Colonic mucosa (tissue), 4 donors: ENCODE results near the gene TRAK1. TPM values are rescaled to one million over a fixed set of nuclear protein-coding genes. Genes with fewer than 3 reads are reported as not detected.

ENCODE experiments used
- DNase-seq: peaks from one replicate; pipeline ENCODE4 v3.0.0-alpha.2; 2020
- H3K27ac ChIP-seq: fragments of 200-600 bp; one replicate; pipeline ENCODE4 v1.8.0; 2021
- H3K27me3 ChIP-seq: fragments of 200-600 bp; one replicate; pipeline ENCODE4 v1.8.0; 2021
- H3K36me3 ChIP-seq: fragments of 200-600 bp; one replicate; pipeline ENCODE4 v1.8.0; 2021
- H3K4me1 ChIP-seq: fragments of 200-600 bp; one replicate; pipeline ENCODE4 v1.8.0; 2021; ENCODE audit warnings: mild to moderate bottlenecking
- H3K4me3 ChIP-seq: fragments of 200-600 bp; one replicate; pipeline ENCODE4 v1.8.0; 2021
- H3K9ac ChIP-seq, 2 donors: one replicate each; pipeline ENCODE4 v1.7.0; 2013; ENCODE audit warnings: control low read depth in 2 of 2, low read depth in 2 of 2, low read length in 2 of 2
- H3K9me3 ChIP-seq: fragments of 200-600 bp; one replicate; pipeline ENCODE4 v1.8.0; 2021
- CTCF ChIP-seq: fragments of 200-600 bp; IDR thresholded peaks from one replicate; pipeline ENCODE4 v1.8.0; 2022; ENCODE audit warnings: antibody characterized with exemption, mild to moderate bottlenecking
- intact Hi-C: fragments of 100-400 bp; cut with DNase I; formaldehyde crosslinking; loops from one replicate; pipeline ENCODE4 v1.14.1; 2022
- total RNA-seq, 2 donors: library from RNA; stranded (reverse); fragmentation: NEBNext Ultra II Directional in 1 of 2; extraction: Animal tissue kit (Norgen Biotek cat#: 25700) in 1 of 2; gene quantifications; one replicate each; pipeline ENCODE4 v1.2.1, GENCODE V29; 2021
- donor health status: healthy.
- donor health status: DM: no; HTN: no; CAD: no.
- donor health status: DM: no; HTN: no; CAD: no.

The TRAK1 gene
- total RNA-seq, 2 donors from 2014 or later = 58.9 to 70.3 TPM

- no peak overlapping the region for H3K27ac ChIP-seq
- H3K4me1 ChIP-seq = peaks cover 7% of the 10 kb centered on the region
- no peak for DNase-seq
These were observed 85.3 kb downstream of the TRAK1 start for GRCh38 chr3:42176242-42177034.

GRCh38 chr3:42177068-42177800 lies 86.1 kb downstream of the TRAK1 start:
- Histone ChIP-seq H3K27me3 (no peaks in the 10 kb centered on the region), H3K36me3 (no peaks in the 10 kb centered on the region), H3K4me1 (peaks cover 7% of the 10 kb centered on the region), H3K27ac (no peak overlapping the region), H3K4me3 (no peak overlapping the region), H3K9ac (no peak overlapping the region), H3K9me3 (no peaks in the 10 kb centered on the region)
- DNase-seq = no peak
- TF ChIP-seq CTCF = no peak
- intact Hi-C loops = no loop called here

More at GRCh38 chr3:42176242-42177034, 85.3 kb downstream of the TRAK1 start:
- H3K27me3 ChIP-seq = no peaks in the 10 kb centered on the region
- no peak for TF ChIP-seq CTCF
- H3K4me3 ChIP-seq = no peak overlapping the region
- intact Hi-C loops = no loop called here
- no peaks in the 10 kb centered on the region for H3K36me3 ChIP-seq
- no peaks in the 10 kb centered on the region for H3K9me3 ChIP-seq
- no peak overlapping the region for H3K9ac ChIP-seq

GRCh38 chr3:42177801-42178150 lies 86.6 kb downstream of the TRAK1 start:
- Histone ChIP-seq H3K36me3 (no peaks in the 10 kb centered on the region), H3K4me1 (peaks cover 7% of the 10 kb centered on the region), H3K27me3 (no peaks in the 10 kb centered on the region), H3K27ac (no peak overlapping the region), H3K9me3 (no peaks in the 10 kb centered on the region), H3K9ac (no peak overlapping the region), H3K4me3 (no peak overlapping the region)
- no peak for TF ChIP-seq CTCF
- intact Hi-C loops = no loop called here
- DNase-seq = no peak

- H3K4me1 ChIP-seq = peaks cover 7% of the 10 kb centered on the region
- intact Hi-C loops = no loop called here
- DNase-seq = peak; percentile 62
- H3K27me3 ChIP-seq = no peaks in the 10 kb centered on the region
- TF ChIP-seq CTCF = no peak
- H3K27ac ChIP-seq = peak overlapping the region; percentile 65
- no peak overlapping the region for H3K4me3 ChIP-seq
- H3K36me3 ChIP-seq = no peaks in the 10 kb centered on the region
- H3K9me3 ChIP-seq = no peaks in the 10 kb centered on the region
- H3K9ac ChIP-seq = peak overlapping the region in 1 of 2 donors; percentile 78
These were observed 88.1 kb downstream of the TRAK1 start for GRCh38 chr3:42179110-42179725.

- H3K4me1 ChIP-seq = peaks cover 7% of the 10 kb centered on the region
- TF ChIP-seq CTCF = no peak
- H3K27ac ChIP-seq = peak overlapping the region; percentile 65
- H3K4me3 ChIP-seq = no peak overlapping the region
- H3K27me3 ChIP-seq = no peaks in the 10 kb centered on the region
- peak overlapping the region in 1 of 2 donors; percentile 57 for H3K9ac ChIP-seq
- intact Hi-C loops = loop anchor here (10.0 kb wide), 1 partner anchor 176 kb away; no protein-coding TSS in a partner anchor
- no peaks in the 10 kb centered on the region for H3K9me3 ChIP-seq
- H3K36me3 ChIP-seq = no peaks in the 10 kb centered on the region
- peak; percentile 52 for DNase-seq
These were observed 89.7 kb downstream of the TRAK1 start for GRCh38 chr3:42180901-42181300.
